T-helper 22 cell (primary cell): ENCODE measurements around the gene SGCD.

Experiments used
- DNase-seq: peaks from one replicate; pipeline ENCODE4 v3.0.0-alpha.2; 2020; ENCODE audit warnings: low read depth

Gene SGCD

DNA sequence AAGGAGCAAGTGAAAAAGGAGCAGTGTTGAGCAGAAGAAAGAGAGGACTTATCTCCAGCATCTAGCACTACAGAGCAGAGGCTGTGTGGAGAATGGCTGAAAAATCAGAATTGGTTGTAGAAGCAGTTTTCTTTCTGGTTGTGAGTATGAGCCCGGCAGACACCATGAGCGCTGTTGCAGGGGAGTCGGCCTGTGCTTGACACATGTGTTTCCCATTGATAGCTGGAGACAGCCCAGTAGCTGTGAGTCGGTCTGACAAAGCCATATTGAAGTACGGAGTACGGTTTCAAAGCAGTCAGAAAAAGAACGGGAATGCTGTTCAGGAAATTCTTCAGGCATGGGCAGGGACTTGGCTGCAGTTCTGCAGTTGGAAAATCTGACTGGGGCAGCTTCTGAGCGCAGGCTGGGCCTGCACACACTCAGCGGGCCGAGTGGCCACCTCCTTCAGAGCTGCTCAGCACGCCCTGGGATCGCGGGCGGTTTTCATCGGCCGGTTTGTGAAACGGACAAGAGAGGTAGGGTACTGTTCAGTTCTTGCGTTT is at the start of gene SGCD:
SGCD (plus strand) TSS at position 447 of the 542 bp plus-strand sequence.
- no peak for DNase-seq

DNA sequence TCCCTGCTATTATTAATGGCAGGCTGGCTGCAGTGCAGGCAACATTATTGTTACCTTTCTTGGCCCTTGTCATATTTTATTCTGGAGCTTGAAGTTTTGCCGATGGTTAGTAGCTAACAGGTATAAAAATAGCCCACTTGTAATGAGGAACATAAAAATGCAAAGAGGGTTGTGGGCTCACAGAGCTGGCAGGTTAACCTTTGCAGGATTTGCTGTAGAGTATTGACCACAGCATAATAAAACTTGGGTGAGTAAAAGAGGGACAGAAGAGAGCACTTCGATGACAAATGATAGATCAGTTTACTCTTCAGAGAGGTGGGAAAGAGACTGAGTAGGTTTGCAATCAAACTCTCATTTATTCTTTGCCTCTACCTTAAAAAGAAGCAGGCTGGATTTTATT is 49.7 kb upstream of the SGCD start:
- no peak for DNase-seq

DNA sequence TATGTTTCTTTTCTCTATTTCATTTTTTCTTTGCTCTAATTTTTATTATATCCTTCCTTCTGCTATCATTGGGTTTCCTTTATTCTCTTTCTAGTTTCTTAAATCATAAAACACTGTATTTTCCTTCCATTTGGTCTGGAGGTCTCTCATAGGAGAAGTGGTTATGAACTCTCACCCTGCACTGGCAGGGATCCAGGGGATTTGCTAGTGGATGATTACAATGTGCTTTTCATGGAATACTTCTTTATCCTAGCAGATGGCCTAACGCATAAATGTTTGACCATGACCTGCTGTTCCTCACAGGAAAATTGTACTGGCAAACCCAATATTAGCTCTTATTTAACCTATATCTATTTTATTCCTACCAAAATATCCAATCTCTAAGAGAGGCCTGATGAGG is 31.5 kb upstream of the SGCD start:
- DNase-seq: no peak

DNA sequence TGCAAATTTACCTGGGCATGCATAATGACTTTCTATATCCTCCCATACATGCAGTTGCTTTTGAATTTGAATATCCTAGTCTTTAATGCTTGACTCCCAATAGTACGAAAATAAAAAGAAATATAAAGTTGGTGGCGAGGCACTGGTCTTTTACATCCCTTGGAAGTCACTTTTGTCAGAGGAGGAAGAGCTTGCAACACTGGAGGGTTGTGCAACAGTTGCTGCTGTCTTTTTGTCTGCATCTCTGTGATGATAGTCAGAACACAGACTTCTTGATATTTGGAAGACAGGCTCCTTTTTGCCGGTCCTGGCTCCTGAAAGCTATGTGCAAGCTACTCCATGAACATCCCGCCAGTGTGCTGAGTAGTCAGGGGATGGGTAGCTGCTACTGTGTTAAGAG is 16.8 kb upstream of the SGCD start:
- DNase-seq: no peak

DNA sequence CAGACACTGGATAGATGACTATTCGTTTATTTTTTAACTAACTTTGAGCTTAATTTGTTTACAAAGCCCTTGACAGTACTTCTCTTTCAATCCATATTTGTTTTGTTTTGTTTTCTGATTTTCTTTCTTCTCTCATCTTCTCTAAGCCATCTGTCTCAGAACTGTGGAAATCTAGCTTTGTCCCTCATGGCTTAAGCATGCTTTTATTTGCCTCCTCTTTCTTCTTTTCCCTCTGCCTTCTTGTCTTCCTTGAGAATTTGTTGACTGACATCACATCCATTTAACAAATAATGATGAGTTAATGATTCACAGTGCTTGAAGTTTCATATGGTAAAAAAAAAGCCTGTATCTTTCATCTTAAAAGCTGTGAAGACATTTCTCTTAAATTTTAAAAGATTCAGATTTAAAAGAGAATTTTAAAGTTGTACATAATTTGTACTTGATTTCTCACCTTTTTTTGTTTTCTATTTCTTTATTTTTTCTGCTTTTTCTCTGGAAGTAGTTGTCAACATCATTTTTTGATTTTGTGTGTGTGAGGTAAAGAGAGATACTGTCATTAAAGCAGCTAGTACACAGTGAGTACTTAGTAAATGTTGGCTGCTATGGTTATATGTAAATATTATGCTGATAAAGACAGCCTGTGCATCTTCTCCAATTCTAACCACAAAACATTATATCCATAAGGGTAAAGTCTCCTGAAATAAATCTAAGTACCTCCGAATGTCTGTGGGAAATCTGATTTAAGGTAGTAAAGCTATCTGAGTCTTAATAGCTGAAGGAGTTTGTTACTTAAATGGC is 13.9 kb upstream of the SGCD start:
- DNase-seq: no peak

DNA sequence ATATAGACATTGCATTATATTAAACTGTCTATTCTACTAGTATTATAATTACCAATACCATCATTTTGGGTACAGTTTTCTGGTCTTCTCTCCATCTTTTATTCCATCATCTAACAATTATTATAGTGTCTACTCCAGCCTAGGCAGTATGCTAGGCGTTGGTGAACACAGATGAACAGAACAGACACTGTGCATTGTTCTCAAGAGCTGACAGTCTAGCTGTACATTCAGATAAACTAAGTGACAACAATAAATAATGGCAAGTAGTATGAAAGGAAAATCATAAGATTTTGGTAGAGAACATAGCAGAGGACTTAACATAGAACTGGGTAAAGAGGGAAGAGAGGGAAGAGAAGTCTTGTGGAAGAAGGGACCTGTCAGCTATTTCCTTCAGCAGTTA is 12.5 kb upstream of the SGCD start:
- no peak for DNase-seq

DNA sequence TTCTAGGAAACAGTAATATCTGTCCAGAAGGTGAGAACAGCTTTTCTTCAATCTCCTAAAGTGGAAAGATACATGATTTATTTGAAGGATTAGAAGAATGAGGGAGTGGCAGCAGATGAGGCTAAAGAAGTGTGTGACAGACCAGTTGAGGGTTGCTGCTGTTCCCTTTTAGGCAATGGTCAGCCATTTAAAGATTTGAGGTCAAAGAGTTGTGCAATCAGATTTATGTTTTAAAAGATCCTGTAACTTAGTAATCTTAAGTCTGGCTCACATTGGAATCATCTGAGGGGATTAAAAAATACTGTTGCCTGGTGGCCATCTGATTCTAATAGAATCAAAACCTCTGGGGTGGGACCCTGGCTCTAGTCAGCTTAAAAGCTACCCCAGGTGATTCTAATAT is 4.3 kb upstream of the SGCD start:
- no peak for DNase-seq

DNA sequence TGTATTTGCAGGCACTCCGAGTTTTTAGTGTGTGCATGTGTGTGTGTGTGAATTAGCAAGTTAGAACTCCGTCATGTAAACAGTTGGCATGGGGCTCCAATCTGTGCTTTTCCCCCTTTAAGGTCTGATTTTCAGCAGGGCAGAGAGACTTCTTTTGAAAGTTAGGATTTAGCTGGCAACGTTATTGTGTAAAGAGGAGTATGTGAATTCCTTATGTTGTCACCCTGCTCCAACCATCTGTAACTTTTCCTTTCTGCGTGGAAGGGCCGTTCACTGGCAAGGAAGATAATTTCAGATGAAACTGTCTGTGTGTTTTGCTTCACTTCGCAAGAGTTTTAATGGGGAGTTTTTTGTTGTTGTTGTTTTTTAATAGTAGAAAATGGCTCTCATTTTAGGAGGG is 332 bp downstream of the SGCD start:
- no peak for DNase-seq

DNA sequence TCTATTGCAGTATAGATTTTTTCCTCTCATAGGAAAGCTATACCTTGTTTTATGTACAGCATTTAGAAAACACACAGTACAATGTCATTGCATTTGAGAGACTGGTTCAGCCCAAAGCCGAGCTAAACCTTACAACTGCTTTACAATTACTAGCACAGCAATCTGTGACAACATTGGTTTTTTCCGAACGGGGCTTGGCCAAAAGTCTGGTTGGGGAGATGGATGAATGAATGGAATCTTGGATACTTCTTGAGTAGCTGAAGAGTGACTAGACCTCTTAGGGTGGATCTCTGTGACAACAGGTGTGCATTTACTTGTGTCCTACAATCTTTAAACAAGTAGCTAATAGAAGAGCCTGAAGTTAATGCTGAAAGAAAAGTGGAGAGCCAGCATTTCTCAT is 1.2 kb downstream of the SGCD start:
- DNase-seq: no peak

DNA sequence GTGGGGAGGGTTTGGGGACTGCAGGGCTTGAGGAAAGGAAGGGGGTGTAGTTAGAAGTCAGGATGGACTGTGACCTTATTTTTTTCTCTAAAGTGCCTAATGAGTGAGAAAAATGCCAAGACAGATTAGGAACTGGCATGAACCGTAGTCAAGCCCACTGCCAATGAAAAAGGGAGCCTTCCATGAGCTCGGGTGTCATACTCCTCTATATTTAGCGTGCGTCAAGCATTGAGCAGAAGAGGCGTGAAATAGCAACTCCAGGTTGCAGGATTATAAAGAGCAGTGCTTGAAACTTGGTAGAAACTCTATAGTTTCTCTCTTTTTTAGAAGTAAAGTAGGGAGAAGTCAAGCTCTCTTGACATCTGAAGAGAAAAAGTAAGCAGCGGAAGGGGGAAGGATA is 1.8 kb downstream of the SGCD start:
- DNase-seq: no peak

DNA sequence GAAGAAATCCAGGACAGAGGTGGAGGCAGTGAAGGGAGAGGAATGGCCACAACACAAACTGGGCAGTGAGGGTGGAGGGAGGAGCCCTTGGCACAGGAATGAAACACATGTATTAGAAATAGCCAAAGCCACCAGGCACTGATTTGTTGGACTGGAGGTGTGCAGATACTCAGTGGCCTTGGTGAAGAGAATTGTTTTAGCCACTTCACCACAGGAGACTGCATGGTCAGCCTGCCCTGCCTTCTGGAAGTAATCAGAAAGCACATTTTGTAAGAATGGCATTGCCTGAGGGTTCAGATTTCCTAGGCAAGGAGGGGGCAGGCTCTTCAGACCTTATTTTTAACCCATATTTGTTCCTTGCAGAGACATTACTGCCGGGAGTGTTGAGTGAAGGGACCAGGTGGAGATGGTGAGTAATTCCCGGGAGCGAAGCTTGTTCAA is 2.2 kb downstream of the SGCD start:
- no peak for DNase-seq

DNA sequence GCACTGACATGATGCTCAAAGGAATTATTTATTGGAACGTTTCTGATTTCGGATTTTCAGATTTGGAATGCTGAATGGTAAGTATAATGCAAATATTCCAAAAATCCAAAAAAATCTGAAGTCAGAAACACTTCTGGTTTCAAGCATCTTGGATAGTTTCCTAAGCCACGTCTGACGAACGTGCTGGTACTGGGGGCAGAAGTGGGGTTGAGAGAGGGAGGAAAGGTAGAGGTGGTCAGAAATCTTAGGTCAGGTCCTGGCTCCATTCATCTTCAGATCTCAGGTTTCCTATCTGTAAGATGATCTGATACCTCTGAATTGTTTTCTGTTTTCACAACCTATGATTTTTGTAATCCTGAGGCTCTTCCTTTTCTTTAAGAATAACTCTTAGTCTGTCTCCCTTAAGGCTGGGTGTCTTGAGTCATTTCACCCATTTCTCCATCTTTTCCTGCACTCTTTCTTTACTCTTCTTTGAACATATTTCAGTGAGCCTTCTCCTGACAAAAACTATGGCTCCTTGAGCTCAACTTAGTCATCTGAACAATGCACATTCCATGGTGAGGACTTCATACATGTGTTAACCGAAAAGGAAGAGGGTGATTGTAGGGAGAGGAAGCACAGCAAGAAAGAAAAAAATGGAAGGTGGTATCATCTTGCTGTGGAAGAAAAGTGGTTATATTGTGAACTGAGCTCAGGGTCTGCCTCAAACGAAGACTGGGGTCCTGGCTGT is 3.3 kb downstream of the SGCD start:
- no peak for DNase-seq

DNA sequence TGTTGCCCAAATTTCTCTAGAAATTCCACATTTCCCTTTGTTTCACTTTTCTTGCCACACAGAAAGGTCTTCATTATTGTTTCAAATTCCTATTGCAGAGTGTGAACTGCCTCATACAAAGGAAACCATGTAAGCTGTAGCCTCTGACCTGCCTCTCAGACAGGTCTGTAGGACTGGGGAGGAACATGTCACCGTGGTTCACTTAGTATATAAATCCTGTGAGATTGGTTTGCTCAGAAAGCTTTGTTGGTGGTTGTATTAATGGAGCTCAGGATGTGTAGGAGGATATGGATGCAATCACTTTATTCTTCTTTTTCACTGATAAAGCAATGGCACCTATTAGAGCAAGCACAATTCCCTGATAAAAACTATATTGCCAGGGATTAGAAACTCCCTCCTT is 4.2 kb downstream of the SGCD start:
- no peak for DNase-seq

DNA sequence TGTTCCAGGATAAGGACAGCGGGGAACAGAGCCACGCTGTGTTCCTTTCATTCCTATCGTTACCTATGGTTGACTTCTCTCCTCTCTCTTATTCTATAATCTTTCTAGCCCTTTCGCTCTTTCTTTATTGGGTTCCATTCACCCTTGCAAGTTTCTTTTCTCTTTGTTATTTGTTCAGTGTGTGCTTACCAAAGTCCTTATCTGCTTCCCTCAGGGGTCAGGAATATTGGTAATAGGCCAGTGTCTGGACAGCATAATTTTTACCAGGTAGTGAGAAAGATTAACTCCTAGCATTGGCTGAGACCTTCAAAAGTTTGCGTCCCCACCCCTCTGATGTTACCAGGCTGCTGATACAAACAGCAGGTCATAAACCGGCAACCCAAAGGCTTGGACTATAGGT is 4.9 kb downstream of the SGCD start:
- no peak for DNase-seq

DNA sequence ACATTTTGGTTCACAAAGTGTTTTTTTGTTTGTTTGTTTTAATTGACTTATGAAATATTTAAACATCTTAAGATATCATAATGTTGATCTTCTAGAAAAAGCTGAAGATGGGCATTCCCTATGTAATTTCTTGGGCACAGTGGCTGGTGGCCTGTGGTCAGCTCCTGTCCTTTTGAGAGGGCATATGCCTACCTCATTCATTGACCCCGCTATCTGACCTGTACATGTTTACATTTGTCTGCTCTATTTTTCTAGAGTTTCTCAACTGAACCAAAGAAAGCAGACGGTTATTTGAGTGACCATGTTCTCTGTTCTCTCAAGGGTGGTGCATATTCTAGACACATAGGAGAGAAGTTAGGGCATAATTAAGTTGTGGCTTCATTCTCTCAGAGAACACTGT is 5.3 kb downstream of the SGCD start:
- no peak for DNase-seq

DNA sequence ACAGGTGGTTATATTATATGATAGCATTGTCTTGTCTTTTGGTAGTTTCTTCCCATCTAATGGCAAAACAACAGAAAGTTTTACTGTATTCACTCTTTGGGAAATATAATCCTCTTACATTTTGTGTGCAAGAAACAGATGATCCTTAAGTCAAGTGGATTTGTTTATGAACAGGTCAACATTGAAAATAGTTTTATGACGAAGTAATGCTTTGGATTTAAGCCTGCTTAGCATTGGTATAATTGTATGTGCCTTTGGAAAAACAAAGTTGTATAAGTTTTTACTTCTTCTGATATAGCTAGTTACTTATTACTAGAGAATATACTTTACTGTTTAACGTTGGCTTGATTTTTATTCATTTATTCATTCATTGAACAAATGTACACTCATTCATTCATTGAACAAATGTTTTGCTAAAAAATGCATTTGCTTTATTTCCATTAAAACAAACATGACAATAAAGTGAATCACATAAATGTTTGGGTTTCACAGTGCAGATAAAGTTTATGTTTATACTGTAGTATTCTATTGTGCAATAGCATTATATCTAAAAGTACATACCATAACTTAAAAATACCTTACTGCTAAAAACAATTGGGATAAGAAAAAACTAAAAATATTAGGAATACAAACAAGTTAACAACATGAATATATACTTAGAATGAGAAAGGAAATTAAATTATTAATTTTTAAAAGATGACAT is 12.3 kb downstream of the SGCD start:
- DNase-seq: no peak

DNA sequence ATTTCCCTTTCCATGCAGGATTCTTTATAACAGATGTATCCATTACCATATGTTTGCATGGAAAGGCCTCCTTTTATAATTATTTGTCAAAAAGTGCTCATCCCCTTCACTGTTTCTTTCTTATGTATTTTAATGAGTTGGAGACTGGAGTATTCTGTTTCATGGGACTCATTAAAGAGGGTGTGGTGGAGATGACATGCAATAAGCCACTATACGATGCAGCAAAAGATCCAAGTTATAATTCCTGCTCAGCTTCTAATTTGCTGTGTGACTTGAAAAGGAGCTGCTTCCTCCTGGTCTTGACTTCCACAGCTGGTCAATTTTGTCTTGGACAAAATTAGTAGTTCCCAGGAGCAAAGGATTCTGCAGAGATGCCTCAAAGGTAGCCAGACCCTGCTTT is 13.9 kb downstream of the SGCD start:
- no peak for DNase-seq

DNA sequence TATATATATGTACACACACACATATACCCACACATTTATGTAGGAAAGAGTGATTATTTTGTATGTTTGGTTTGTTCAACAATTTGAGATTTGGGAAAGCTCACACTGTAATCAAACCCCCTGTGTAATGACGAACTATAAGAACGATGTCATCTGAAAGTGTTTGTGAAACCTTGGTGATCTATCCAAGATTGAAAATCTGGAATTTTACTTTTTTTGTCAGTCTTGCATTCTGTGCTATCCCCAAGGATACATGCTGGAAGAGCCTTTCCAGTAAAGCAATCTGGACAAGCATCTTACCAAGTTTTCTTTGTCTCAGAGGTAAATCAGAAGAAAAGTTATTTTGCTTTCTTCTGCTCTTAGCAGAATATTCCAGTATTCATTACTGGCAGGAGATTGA is 23.3 kb downstream of the SGCD start:
- DNase-seq: no peak

DNA sequence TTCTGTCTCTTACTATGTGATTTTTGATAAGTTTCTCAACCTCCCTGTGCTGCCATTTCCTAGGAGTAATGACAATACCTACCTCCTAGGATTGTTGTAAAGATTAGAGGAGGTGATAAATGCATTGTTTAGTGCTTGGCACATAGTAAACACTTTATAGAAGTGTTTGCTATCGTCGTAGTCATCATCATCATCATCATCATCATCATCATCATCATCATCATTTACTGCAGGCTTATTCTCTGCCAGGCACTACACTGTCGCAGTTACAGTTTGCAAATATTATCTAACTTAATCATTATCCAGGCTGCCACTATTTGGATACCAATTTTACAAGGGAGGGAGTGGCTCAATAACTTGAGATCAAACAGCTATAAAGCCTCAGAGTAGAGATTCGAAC is 24.5 kb downstream of the SGCD start:
- no peak for DNase-seq

DNA sequence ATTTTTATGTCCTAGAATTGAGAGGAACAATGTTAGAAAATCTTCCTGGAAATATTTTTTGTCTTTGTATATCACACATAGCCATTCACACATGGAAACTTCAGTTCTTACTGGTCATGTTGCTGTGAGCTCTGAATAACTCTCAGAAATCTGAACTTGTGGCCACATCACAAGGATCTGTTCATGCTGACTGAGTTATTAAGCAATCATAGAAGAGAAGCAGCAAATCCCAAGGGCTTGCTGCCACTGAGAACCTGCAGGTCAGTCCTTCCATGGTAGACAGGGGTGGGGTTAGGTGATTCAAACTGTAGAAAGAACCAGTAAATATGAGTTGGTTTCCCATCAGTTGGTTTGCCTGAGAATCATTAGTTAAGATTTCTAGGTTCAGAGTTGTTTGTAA is 27.6 kb downstream of the SGCD start:
- DNase-seq: no peak

DNA sequence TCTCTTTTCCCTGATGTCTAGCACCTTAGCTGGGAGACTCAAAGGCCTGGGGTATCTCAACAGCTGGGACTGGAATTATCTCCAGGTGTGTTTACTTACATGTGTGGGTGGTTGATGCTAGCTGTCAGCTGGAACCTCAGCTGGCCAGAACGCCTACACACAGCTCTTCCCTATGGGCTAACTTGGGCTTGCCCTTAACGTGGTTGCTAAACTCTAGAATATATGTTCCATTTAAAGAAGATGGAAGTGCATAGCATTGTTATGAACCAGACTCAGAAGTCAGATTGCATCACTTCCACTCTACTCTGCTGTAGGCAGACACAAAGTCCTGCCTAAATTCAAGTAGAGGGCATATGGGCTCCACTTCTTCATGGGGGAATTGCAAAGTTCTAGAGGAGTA is 29.3 kb downstream of the SGCD start:
- no peak for DNase-seq

DNA sequence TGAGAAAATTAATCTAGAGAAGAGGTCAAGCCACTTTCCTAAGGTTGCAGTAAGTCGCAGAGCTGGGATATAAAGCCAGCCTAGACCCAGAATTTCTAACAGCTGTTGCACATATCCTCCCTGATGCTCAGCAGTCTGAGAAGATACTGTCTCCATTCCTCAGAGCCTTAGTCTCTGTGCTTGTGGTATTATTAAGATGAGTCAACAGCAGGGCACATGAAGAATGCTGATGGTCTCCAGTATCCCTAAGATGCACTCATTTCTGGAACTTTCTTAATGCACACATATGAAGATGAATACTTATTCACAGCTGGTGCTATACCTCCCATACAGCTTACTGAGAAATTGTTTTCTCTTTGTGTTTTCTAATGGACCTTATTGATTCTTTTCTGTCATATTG is 32.5 kb downstream of the SGCD start:
- no peak for DNase-seq
